ENCODE results near the gene C1QBP.
"Not testable (repeated sequence)": the region's sequence is repeated elsewhere in the genome, so short reads cannot be mapped to it uniquely, and the experiment has no call there.

The C1QBP gene

DNA sequence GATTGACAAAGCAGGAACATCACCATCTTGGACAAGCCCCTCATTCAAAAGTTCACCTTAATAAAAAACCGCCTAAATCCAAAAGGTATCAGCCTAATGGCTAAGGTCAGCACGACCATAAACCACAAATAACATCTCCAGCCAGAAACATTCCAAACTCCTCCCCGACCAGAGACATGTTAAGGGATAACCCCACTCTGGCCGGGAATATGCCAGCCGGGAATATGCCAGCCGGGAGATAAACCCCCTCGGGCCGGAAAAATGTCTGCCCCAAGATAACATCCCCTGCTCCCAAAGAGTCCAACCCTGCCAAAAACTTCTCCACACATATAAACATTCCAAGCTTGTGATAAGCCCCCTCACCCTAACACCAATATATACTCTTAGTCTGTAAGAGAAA, 28.5 kb upstream of the C1QBP start:
- peak overlapping the region; percentile 83 for H3K4me3 ChIP-seq (ENCODE audit: low read depth, low read length)
- no peak overlapping the region for H3K27ac ChIP-seq (ENCODE audit: low read depth, low read length)
- H3K79me2 ChIP-seq (ENCODE audit: control insufficient read depth, insufficient read depth, low read length, unreplicated experiment) = peaks cover 59% of the 10 kb centered on the region
- no peaks in the 10 kb centered on the region for H3K36me3 ChIP-seq (ENCODE audit: insufficient read depth, low read length)
- no peaks in the 10 kb centered on the region for H3K27me3 ChIP-seq (ENCODE audit: insufficient read depth, low read length)
- H2AFZ ChIP-seq (ENCODE audit: low read length, unreplicated experiment) = peak overlapping the region; percentile 23
- H3K4me1 ChIP-seq (ENCODE audit: control insufficient read depth, insufficient read depth, low read length, unreplicated experiment) = peaks cover 12% of the 10 kb centered on the region

DNA sequence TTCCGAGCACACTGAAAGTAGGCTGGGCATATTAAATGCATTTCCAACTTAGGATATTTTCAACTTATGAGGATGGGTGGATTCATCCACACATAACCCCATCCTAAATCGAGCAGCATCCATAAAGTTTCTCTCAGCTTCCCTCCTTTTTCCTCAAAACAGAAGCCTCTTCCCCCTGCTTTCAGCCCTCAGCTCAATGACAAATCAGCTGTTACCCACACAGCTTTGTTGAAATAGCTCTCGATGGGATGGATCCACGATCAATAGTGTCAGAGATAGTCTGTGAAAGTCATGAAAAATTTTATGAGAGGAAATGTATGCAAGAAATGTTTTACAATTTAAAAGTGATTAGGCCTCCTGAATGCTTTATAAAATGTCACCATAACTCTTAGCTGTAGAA, 27.3 kb upstream of the C1QBP start:
- Histone ChIP-seq H3K4me1 (ENCODE audit: control insufficient read depth, insufficient read depth, low read length, unreplicated experiment) (peaks cover 12% of the 10 kb centered on the region), H3K79me2 (ENCODE audit: control insufficient read depth, insufficient read depth, low read length, unreplicated experiment) (peaks cover 62% of the 10 kb centered on the region), H3K36me3 (ENCODE audit: insufficient read depth, low read length) (no peaks in the 10 kb centered on the region), H3K27me3 (ENCODE audit: insufficient read depth, low read length) (no peaks in the 10 kb centered on the region), H3K27ac (ENCODE audit: low read depth, low read length) (no peak overlapping the region), H2AFZ (ENCODE audit: low read length, unreplicated experiment) (no peak overlapping the region), H3K4me3 (ENCODE audit: low read depth, low read length) (peak overlapping the region; percentile 83)

DNA sequence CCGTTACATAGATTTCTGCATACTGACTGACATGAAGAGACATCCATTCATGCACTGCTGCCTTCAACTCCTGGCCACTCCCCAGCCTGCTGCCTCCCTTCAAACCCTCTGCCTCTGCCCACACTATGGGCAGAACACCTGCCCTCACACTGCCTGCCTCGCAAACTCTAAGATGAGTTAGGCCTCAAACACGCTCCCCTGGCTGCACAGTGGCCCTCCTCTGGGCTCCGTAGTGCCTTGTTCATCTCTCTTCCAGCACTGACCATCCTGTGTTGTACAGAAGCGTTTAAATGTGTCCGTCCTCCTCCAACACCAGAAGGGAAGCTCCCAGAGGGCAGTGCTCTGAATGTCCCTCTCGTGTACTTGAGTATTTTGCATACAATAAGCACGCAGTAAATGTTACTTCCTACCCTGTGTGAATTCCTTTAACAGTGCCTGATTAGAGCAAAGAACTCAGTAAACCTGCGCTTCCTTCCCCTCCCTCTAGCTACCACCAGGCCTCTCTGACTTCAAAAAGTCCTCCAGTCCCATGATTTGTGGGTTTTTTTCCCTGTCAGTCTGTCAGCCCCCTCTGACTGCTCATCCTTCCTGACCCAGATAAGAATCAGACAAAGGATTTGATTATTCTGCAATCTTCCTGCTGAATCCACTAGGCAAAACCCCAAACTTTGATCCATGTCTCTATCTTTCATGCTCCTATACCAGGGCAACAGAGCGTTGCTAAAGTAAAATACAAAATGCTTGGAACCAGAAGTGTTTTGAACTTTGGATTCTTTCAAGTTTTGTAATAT, 26.0 kb upstream of the C1QBP start:
- Histone ChIP-seq H3K27ac (ENCODE audit: low read depth, low read length) (no peak overlapping the region), H3K4me3 (ENCODE audit: low read depth, low read length) (no peak overlapping the region), H3K79me2 (ENCODE audit: control insufficient read depth, insufficient read depth, low read length, unreplicated experiment) (peaks cover 62% of the 10 kb centered on the region)

DNA sequence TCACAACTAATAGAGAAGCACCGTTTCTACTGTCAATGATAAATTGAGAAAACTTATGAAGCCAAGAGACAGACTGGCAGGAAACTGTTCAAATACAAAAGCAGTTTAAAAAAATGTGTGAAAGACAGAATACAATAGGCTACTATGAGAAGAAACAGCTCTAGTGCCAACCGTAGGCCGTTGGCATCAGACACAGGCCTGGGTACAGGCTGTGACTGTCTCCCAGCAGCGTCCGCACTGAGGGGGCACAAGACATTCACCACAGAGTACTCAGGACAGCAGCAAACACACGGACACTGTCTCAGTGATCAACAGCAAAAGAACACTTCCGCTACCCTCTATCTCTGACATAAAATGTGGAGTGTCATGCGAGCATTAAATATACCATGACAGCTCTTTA, 7.8 kb upstream of the C1QBP start:
- H3K36me3 ChIP-seq (ENCODE audit: insufficient read depth, low read length) = peaks cover 27% of the 10 kb centered on the region
- H3K4me3 ChIP-seq (ENCODE audit: low read depth, low read length) = no peak overlapping the region
- no peaks in the 10 kb centered on the region for H3K4me1 ChIP-seq (ENCODE audit: control insufficient read depth, insufficient read depth, low read length, unreplicated experiment)

More for the DNA sequence above, 26.0 kb upstream of the C1QBP start:
- Histone ChIP-seq H3K4me1 (ENCODE audit: control insufficient read depth, insufficient read depth, low read length, unreplicated experiment) (peaks cover 12% of the 10 kb centered on the region), H3K36me3 (ENCODE audit: insufficient read depth, low read length) (peaks cover 4% of the 10 kb centered on the region; the same call in 1 of the 2 replicates), H3K27me3 (ENCODE audit: insufficient read depth, low read length) (no peaks in the 10 kb centered on the region), H2AFZ (ENCODE audit: low read length, unreplicated experiment) (no peak overlapping the region)

DNA sequence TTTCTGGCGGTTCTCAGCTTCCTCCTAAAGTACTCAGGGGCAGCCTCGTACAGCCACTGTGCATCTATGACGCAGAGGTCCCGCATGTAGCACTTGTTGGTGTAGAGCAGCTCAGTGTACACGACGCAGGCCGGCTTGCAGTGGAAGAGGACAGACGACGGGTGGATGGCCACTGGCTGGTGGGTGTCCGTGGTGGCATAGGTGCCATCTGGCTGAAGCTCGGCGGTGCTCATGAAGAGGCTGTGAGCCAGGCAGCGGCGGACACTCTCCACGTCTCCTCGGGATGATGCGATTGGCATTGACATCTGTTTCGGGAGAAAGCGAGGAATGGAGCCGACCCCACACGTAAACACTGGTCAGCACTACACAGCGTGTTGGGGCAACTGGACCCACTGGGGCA, 5.3 kb upstream of the C1QBP start:
- H3K36me3 ChIP-seq (ENCODE audit: insufficient read depth, low read length) = peaks cover 22% of the 10 kb centered on the region; the same call in 1 of the 2 replicates
- no peak overlapping the region for H3K4me3 ChIP-seq (ENCODE audit: low read depth, low read length)

More for the DNA sequence above, 7.8 kb upstream of the C1QBP start:
- H3K79me2 ChIP-seq (ENCODE audit: control insufficient read depth, insufficient read depth, low read length, unreplicated experiment) = no peaks in the 10 kb centered on the region
- no peaks in the 10 kb centered on the region for H3K27me3 ChIP-seq (ENCODE audit: insufficient read depth, low read length)
- no peak overlapping the region for H3K27ac ChIP-seq (ENCODE audit: low read depth, low read length)
- H2AFZ ChIP-seq (ENCODE audit: low read length, unreplicated experiment) = no peak overlapping the region

DNA sequence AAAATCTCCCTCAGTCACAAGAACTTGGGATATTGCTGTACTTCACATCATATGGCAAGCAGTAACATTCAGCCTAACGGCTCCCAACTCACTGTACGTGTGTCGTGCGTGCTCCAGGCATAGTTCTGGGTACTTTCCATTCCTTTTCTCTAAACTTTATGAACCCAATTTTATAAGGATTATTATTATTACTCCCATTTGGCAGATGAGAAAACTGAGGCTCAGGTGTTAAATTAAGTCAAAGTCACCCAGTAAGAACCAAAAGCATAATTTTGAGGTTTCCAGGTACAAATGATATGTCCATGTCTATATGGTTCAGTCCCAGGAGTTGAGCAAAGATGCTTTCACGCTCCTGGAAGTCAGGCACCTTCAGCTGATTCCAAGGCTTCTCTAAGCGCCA, 4.8 kb upstream of the C1QBP start:
- Histone ChIP-seq H3K4me1 (ENCODE audit: control insufficient read depth, insufficient read depth, low read length, unreplicated experiment) (peaks cover 5% of the 10 kb centered on the region), H3K4me3 (ENCODE audit: low read depth, low read length) (no peak overlapping the region), H3K79me2 (ENCODE audit: control insufficient read depth, insufficient read depth, low read length, unreplicated experiment) (peaks cover 2% of the 10 kb centered on the region), H3K27me3 (ENCODE audit: insufficient read depth, low read length) (no peaks in the 10 kb centered on the region), H3K36me3 (ENCODE audit: insufficient read depth, low read length) (peaks cover 22% of the 10 kb centered on the region; the same call in 1 of the 2 replicates), H3K27ac (ENCODE audit: low read depth, low read length) (no peak overlapping the region), H2AFZ (ENCODE audit: low read length, unreplicated experiment) (no peak overlapping the region)

More for the DNA sequence above, 5.3 kb upstream of the C1QBP start:
- H3K27ac ChIP-seq (ENCODE audit: low read depth, low read length) = no peak overlapping the region
- peaks cover 5% of the 10 kb centered on the region for H3K4me1 ChIP-seq (ENCODE audit: control insufficient read depth, insufficient read depth, low read length, unreplicated experiment)
- no peaks in the 10 kb centered on the region for H3K27me3 ChIP-seq (ENCODE audit: insufficient read depth, low read length)
- no peak overlapping the region for H2AFZ ChIP-seq (ENCODE audit: low read length, unreplicated experiment)
- no peaks in the 10 kb centered on the region for H3K79me2 ChIP-seq (ENCODE audit: control insufficient read depth, insufficient read depth, low read length, unreplicated experiment)

DNA sequence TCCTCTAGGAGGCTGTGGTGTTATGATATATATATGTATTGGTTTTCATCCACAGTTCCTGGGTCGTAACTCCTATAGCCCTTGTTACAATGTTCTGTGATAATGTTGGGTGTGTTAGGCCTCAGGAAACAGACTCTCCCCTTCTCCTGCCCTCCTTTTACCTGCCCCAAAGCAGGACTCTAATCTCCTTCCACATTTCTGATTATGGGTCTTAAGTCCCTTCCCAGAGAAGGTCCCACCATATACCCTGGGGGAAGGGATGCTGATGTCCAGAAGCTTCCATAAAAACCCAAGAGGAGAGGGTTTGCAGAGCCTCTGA, 450 bp upstream of the C1QBP start:
- Histone ChIP-seq H3K27ac (ENCODE audit: low read depth, low read length) (no peak overlapping the region), H3K79me2 (ENCODE audit: control insufficient read depth, insufficient read depth, low read length, unreplicated experiment) (peaks cover 40% of the 10 kb centered on the region), H3K36me3 (ENCODE audit: insufficient read depth, low read length) (peaks cover 21% of the 10 kb centered on the region), H3K4me3 (ENCODE audit: low read depth, low read length) (peak overlapping the region; percentile 88), H3K27me3 (ENCODE audit: insufficient read depth, low read length) (no peaks in the 10 kb centered on the region), H2AFZ (ENCODE audit: low read length, unreplicated experiment) (peak overlapping the region; percentile 74), H3K4me1 (ENCODE audit: control insufficient read depth, insufficient read depth, low read length, unreplicated experiment) (peaks cover 25% of the 10 kb centered on the region)

DNA sequence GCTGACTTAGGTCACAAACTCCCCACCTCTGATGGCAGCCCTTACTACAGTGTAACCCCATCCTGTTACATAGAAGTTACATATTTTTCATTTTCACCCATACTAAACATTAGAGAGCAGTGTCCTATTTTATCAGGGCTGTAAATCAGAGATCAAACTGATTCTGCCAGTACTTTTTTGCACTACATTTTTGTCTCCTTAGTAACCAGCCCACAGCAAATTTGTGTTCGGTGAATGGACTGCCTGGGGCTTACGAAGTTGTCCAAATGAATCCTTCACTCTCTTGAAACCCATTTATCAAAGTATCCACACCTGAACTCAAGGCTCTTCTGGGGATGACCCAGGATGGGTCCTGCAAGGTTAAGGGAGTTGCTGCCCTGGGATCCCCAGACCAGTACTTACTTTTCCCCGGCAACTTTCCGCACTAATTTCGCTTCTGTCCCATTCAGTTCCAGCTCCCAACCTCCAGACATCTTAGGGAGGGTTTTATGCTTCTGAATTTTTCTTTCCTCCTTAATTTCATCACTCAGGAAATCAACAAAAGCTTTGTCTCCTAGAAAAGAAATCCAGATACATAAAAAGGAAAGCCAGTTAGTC, 1.1 kb downstream of the C1QBP start:
- peak overlapping the region; percentile 88 for H3K4me3 ChIP-seq (ENCODE audit: low read depth, low read length)

DNA sequence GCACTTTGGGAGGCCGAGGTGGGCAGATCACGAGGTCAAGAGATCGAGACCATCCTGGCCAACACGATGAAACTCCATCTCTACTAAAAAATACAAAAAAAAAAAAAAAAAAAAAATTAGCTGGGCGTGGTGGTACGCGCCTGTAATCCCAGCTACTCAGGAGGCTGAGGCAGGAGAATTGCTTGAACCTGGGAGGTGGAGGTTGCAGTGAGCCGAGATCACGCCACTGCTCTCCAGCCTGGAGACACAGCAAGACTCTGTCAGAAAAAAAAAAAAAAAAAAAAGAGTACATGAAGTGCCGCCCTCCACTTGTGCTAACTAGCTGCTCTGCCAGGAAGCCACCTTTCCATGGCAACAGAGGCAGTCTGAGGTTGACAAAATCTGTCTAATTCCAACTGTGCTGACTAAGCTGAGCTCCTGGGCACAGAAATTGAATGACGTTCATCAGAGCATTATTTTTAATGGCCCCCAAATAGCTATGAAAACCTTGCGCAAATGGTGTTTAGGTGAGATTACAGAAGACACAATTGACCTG, 3.1 kb downstream of the C1QBP start:
- peaks cover 40% of the 10 kb centered on the region for H3K79me2 ChIP-seq (ENCODE audit: control insufficient read depth, insufficient read depth, low read length, unreplicated experiment)
- not testable (repeated sequence) for H3K27ac ChIP-seq (ENCODE audit: low read depth, low read length); H3K4me3 ChIP-seq (ENCODE audit: low read depth, low read length); H3K27me3 ChIP-seq (ENCODE audit: insufficient read depth, low read length); H2AFZ ChIP-seq (ENCODE audit: low read length, unreplicated experiment)
- H3K36me3 ChIP-seq (ENCODE audit: insufficient read depth, low read length) = peaks cover 32% of the 10 kb centered on the region
- peaks cover 25% of the 10 kb centered on the region for H3K4me1 ChIP-seq (ENCODE audit: control insufficient read depth, insufficient read depth, low read length, unreplicated experiment)

More for the DNA sequence above, 1.1 kb downstream of the C1QBP start:
- Histone ChIP-seq H3K36me3 (ENCODE audit: insufficient read depth, low read length) (peaks cover 25% of the 10 kb centered on the region), H3K27ac (ENCODE audit: low read depth, low read length) (peak overlapping the region; percentile 11), H3K79me2 (ENCODE audit: control insufficient read depth, insufficient read depth, low read length, unreplicated experiment) (peaks cover 40% of the 10 kb centered on the region), H3K27me3 (ENCODE audit: insufficient read depth, low read length) (no peaks in the 10 kb centered on the region), H3K4me1 (ENCODE audit: control insufficient read depth, insufficient read depth, low read length, unreplicated experiment) (peaks cover 25% of the 10 kb centered on the region), H2AFZ (ENCODE audit: low read length, unreplicated experiment) (peak overlapping the region; percentile 4)

DNA sequence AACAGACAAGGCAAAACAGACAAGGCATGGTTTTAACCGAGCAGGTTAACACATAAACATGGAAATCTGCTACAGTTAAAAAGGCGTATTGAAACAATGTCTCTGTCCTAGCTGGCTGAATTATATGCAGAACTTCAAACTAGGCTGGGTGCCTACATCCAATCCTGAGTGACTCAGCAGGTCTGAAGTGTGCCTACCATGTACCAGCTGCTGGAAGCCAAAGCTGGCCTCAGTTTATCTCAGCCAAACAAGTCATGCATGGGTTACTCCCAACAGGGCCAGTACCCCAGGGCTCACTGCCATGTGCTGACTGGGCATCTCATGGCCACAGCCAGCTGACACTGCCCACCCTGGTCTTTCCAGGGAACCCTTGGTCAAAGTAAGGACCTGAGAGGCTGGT, 4.0 kb downstream of the C1QBP start:
- Histone ChIP-seq H3K27me3 (ENCODE audit: insufficient read depth, low read length) (no peaks in the 10 kb centered on the region), H3K4me3 (ENCODE audit: low read depth, low read length) (no peak overlapping the region), H2AFZ (ENCODE audit: low read length, unreplicated experiment) (no peak overlapping the region), H3K36me3 (ENCODE audit: insufficient read depth, low read length) (peaks cover 32% of the 10 kb centered on the region), H3K79me2 (ENCODE audit: control insufficient read depth, insufficient read depth, low read length, unreplicated experiment) (peaks cover 40% of the 10 kb centered on the region), H3K27ac (ENCODE audit: low read depth, low read length) (no peak overlapping the region), H3K4me1 (ENCODE audit: control insufficient read depth, insufficient read depth, low read length, unreplicated experiment) (peaks cover 25% of the 10 kb centered on the region)

All from ACC112 (cell line).